HL-60 (cell line): ENCODE data around the gene CCL11.

Experiments
- DNase-seq, 2 experiments: peaks; one replicate each; pipeline ENCODE4 v3.0.0-alpha.2; 2010 to 2020; ENCODE audit warnings: low read depth in 1 of 2, low spot score in 1 of 2
- H3K27ac ChIP-seq: fragments of 250-450 bp; sonication (Bioruptor Pico); replicated peaks from 2 replicates; pipeline ENCODE4 v1.5.1; 2020; ENCODE audit warnings: mild to moderate bottlenecking, moderate library complexity
- H3K27me3 ChIP-seq: fragments of 250-450 bp; sonication (Bioruptor Pico); 2 replicates; pipeline ENCODE4 v1.5.1; 2021; ENCODE audit warnings: mild to moderate bottlenecking, moderate library complexity; ENCODE audit not compliant: insufficient read depth, poor library complexity, severe bottlenecking
- H3K4me3 ChIP-seq: replicated peaks from 2 replicates; pipeline ENCODE4 v1.5.1; 2011; ENCODE audit warnings: mild to moderate bottlenecking, control low read depth, low read length; ENCODE audit not compliant: insufficient read depth
- GABPA ChIP-seq: IDR thresholded peaks from 2 replicates; pipeline ENCODE4 v1.6.1; 2012; ENCODE audit warnings: low read depth
- POLR2AphosphoS5 ChIP-seq: IDR thresholded peaks from 2 replicates; pipeline ENCODE4 v1.6.1; 2012; ENCODE audit warnings: low read depth
- SPI1 ChIP-seq: IDR thresholded peaks from 2 replicates; pipeline ENCODE4 v1.6.1; 2012; ENCODE audit warnings: low read depth, mild to moderate bottlenecking, borderline replicate concordance
- TF ChIP-seq, protein P1 (sequence below): IDR thresholded peaks from 2 replicates; pipeline ENCODE4 v1.6.1; 2012; ENCODE audit warnings: low read depth; ENCODE audit not compliant: insufficient replicate concordance
- TF ChIP-seq, protein P2 (sequence below): IDR thresholded peaks from one replicate; pipeline ENCODE4 v1.5.1; 2011; ENCODE audit warnings: low read length, control low read depth, inconsistent platforms; ENCODE audit not compliant: insufficient read depth

Gene CCL11

DNA sequence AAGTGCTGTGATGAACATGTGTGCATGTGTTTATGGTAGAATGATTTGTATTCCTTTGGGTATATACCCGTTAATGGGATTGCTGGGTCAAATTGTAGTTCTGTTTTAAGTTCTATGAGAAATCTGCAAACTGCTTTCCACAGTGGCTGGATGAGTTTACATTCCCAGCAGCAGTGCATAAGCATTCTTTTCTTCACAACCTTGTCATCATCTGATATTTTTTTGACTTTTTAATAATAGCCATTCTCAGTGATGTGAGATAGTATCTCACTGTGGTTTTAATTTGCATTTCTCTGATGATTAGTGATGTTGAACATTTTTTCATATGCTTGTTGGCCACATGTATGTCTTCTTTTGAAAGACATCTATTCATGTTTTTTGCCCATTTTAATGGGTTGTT, 52.2 kb downstream of the CCL11 start:
- DNase-seq: no peak
- Histone ChIP-seq H3K27me3 (no peaks in the 10 kb centered on the region), H3K4me3 (no peak overlapping the region), H3K27ac (no peak overlapping the region)
- no peak for TF ChIP-seq SPI1
- TF ChIP-seq, protein P1, sequence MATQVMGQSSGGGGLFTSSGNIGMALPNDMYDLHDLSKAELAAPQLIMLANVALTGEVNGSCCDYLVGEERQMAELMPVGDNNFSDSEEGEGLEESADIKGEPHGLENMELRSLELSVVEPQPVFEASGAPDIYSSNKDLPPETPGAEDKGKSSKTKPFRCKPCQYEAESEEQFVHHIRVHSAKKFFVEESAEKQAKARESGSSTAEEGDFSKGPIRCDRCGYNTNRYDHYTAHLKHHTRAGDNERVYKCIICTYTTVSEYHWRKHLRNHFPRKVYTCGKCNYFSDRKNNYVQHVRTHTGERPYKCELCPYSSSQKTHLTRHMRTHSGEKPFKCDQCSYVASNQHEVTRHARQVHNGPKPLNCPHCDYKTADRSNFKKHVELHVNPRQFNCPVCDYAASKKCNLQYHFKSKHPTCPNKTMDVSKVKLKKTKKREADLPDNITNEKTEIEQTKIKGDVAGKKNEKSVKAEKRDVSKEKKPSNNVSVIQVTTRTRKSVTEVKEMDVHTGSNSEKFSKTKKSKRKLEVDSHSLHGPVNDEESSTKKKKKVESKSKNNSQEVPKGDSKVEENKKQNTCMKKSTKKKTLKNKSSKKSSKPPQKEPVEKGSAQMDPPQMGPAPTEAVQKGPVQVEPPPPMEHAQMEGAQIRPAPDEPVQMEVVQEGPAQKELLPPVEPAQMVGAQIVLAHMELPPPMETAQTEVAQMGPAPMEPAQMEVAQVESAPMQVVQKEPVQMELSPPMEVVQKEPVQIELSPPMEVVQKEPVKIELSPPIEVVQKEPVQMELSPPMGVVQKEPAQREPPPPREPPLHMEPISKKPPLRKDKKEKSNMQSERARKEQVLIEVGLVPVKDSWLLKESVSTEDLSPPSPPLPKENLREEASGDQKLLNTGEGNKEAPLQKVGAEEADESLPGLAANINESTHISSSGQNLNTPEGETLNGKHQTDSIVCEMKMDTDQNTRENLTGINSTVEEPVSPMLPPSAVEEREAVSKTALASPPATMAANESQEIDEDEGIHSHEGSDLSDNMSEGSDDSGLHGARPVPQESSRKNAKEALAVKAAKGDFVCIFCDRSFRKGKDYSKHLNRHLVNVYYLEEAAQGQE: no peak
- no peak for TF ChIP-seq GABPA
- no peak for TF ChIP-seq POLR2AphosphoS5
- TF ChIP-seq, protein P2, sequence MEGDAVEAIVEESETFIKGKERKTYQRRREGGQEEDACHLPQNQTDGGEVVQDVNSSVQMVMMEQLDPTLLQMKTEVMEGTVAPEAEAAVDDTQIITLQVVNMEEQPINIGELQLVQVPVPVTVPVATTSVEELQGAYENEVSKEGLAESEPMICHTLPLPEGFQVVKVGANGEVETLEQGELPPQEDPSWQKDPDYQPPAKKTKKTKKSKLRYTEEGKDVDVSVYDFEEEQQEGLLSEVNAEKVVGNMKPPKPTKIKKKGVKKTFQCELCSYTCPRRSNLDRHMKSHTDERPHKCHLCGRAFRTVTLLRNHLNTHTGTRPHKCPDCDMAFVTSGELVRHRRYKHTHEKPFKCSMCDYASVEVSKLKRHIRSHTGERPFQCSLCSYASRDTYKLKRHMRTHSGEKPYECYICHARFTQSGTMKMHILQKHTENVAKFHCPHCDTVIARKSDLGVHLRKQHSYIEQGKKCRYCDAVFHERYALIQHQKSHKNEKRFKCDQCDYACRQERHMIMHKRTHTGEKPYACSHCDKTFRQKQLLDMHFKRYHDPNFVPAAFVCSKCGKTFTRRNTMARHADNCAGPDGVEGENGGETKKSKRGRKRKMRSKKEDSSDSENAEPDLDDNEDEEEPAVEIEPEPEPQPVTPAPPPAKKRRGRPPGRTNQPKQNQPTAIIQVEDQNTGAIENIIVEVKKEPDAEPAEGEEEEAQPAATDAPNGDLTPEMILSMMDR: no peak
